Motor neuron (in vitro differentiated cells): ENCODE measurements around the gene TAF1A. TPM values are rescaled to one million over a fixed set of nuclear protein-coding genes. Genes with fewer than 3 reads are reported as not detected.

ENCODE experiments used
- ATAC-seq, 8 experiments: fragments of 200-7000 bp; cut with Tn5 transposase; replicated peaks in 6 of 8; 2 replicates each; pipeline ENCODE4 v1.8.0; 2021; ENCODE audit warnings: mild to moderate bottlenecking in 8 of 8, moderate library complexity in 8 of 8
- H3K27ac ChIP-seq, 2 donors: fragments of 250-450 bp; sonication (Bioruptor Pico); 2 replicates each; pipeline ENCODE4 v1.9.0; 2021; ENCODE audit warnings: antibody characterized with exemption in 2 of 2, mild to moderate bottlenecking in 2 of 2, moderate library complexity in 1 of 2
- H3K4me1 ChIP-seq, 2 donors: fragments of 250-450 bp; sonication (Bioruptor Pico); replicated peaks in 1 of 2; 2 replicates each; pipeline ENCODE4 v1.6.1; 2021; ENCODE audit warnings: antibody characterized with exemption in 2 of 2, mild to moderate bottlenecking in 2 of 2, moderate library complexity in 1 of 2
- H3K4me3 ChIP-seq, 5 donors: fragments of 250-450 bp; sonication (Bioruptor Pico); 2 replicates each; pipeline ENCODE4 v1.9.0; 2021; ENCODE audit warnings: antibody characterized with exemption in 5 of 5, mild to moderate bottlenecking in 5 of 5, moderate library complexity in 4 of 5
- WGBS, 10 experiments: fragments of 450-650 bp; shearing (Covaris generic); methylation state at CpG; one replicate each; pipeline ENCODE4 v1.0.0; 2022; 5-methylcytosine and 5-hydroxymethylcytosine counted together
- in situ Hi-C, 9 experiments: fragments of 400-800 bp; cut with MboI; loops; one replicate each; pipeline ENCODE4 v1.15.0; 2021; ENCODE audit warnings: low sequenced_read_pairs in 9 of 9, low pct_unique_long_range_greater_than_20kb in 2 of 9; ENCODE audit not compliant: unreplicated experiment in 9 of 9
- total RNA-seq, 8 experiments: library from RNA; unstranded; fragments of 300-600 nt; gene quantifications; 2 replicates each; pipeline versions ENCODE4 v1.2.3 to v1.2.4, GENCODE V29; 2022

Gene TAF1A
- total RNA-seq, 8 experiments from 2014 or later: 12.0 to 30.4 (median 19.4) TPM

- Histone ChIP-seq H3K27ac (no peak overlapping the region), H3K4me3 (no peak overlapping the region), H3K4me1 (peaks cover 6 to 18% of the 10 kb centered on the region in 2 donors)
- in situ Hi-C loops: no loop called here
- no peak for ATAC-seq
- WGBS, 10 experiments: 8 to 100% (median 91%) methylated on average over 1 to 2 of the region's 2 CpGs
Observed at GRCh38 chr1:222586842-222587241, 2.9 kb downstream of the TAF1A start.

GRCh38 chr1:222583079-222583478, 6.7 kb downstream of the TAF1A start:
- Histone ChIP-seq H3K4me3 (no peak overlapping the region), H3K4me1 (peaks cover 0 to 4% of the 10 kb centered on the region in 2 donors), H3K27ac (no peak overlapping the region)
- WGBS, 10 experiments: 78 to 100% (median 91%) methylated on average over 1 to 5 of the region's 5 CpGs
- in situ Hi-C loops: no loop called here
- ATAC-seq: no peak

- Histone ChIP-seq H3K27ac (no peak overlapping the region), H3K4me3 (no peak overlapping the region), H3K4me1 (peaks cover 0 to 2% of the 10 kb centered on the region in 2 donors)
- peak in 5 of 8 experiments; percentile 49 to 73 (median 52) for ATAC-seq
- 71 to 100% (median 94%) methylated on average over 1 to 4 of the region's 4 CpGs for WGBS, 10 experiments
- in situ Hi-C loops: no loop called here
Observed at GRCh38 chr1:222582099-222582774, 7.5 kb downstream of the TAF1A start.

GRCh38 chr1:222579316-222579715, 10.4 kb downstream of the TAF1A start:
- no peaks in the 10 kb centered on the region for H3K4me1 ChIP-seq
- ATAC-seq: no peak
- no peak overlapping the region for H3K4me3 ChIP-seq
- WGBS, 10 experiments: 92 to 100% (median 100%) methylated on average over 1 to 3 of the region's 3 CpGs
- no peak overlapping the region for H3K27ac ChIP-seq
- in situ Hi-C loops: no loop called here

GRCh38 chr1:222570837-222571236, 18.9 kb downstream of the TAF1A start:
- Histone ChIP-seq H3K4me3 (no peak overlapping the region), H3K4me1 (no peaks in the 10 kb centered on the region), H3K27ac (no peak overlapping the region)
- ATAC-seq: no peak
- 88 to 100% (median 100%) methylated on average over 1 of the region's 1 CpG; no CpG with 5 or more reads in 4 of the 10 experiments for WGBS, 10 experiments
- in situ Hi-C loops: no loop called here

GRCh38 chr1:222561656-222562055, 28.1 kb downstream of the TAF1A start:
- no peaks in the 10 kb centered on the region for H3K4me1 ChIP-seq
- WGBS, 10 experiments: 86 to 100% (median 100%) methylated on average over 1 of the region's 1 CpG; no CpG with 5 or more reads in 3 of the 10 experiments
- no peak overlapping the region for H3K27ac ChIP-seq
- in situ Hi-C loops: no loop called here
- ATAC-seq: no peak
- H3K4me3 ChIP-seq: no peak overlapping the region

- ATAC-seq: no peak
- H3K4me1 ChIP-seq: no peaks in the 10 kb centered on the region
- H3K27ac ChIP-seq: no peak overlapping the region
- WGBS, 10 experiments: 89 to 100% (median 100%) methylated on average over 2 to 7 of the region's 7 CpGs; no CpG with 5 or more reads in 1 of the 10 experiments
- in situ Hi-C loops: no loop called here
- no peak overlapping the region for H3K4me3 ChIP-seq
Observed at GRCh38 chr1:222557574-222557973, 32.2 kb downstream of the TAF1A start.

- Histone ChIP-seq H3K4me3 (no peak overlapping the region), H3K4me1 (no peaks in the 10 kb centered on the region), H3K27ac (no peak overlapping the region)
- no peak for ATAC-seq
- in situ Hi-C loops: no loop called here
- 60 to 100% (median 78%) methylated on average over 1 to 6 of the region's 6 CpGs for WGBS, 10 experiments
Observed at GRCh38 chr1:222557148-222557547, 32.6 kb downstream of the TAF1A start.

- 67 to 100% (median 97%) methylated on average over 1 to 2 of the region's 2 CpGs; no CpG with 5 or more reads in 4 of the 10 experiments for WGBS, 10 experiments
- no peak for ATAC-seq
- H3K4me3 ChIP-seq: no peak overlapping the region
- no peak overlapping the region for H3K27ac ChIP-seq
- H3K4me1 ChIP-seq: no peaks in the 10 kb centered on the region
- in situ Hi-C loops: no loop called here
Observed at GRCh38 chr1:222555992-222556615, 33.6 kb downstream of the TAF1A start.

GRCh38 chr1:222554177-222554576, 35.6 kb downstream of the TAF1A start:
- 84 to 100% (median 98%) methylated on average over 1 to 5 of the region's 5 CpGs; no CpG with 5 or more reads in 2 of the 10 experiments for WGBS, 10 experiments
- Histone ChIP-seq H3K27ac (no peak overlapping the region), H3K4me3 (no peak overlapping the region), H3K4me1 (no peaks in the 10 kb centered on the region)
- no peak for ATAC-seq
- in situ Hi-C loops: no loop called here

GRCh38 chr1:222552882-222553281, 36.9 kb downstream of the TAF1A start:
- in situ Hi-C loops: no loop called here
- no peak overlapping the region for H3K27ac ChIP-seq
- no peak for ATAC-seq
- H3K4me3 ChIP-seq: no peak overlapping the region
- WGBS, 10 experiments: 0 to 100% (median 68%) methylated on average over 1 to 5 of the region's 5 CpGs; no CpG with 5 or more reads in 1 of the 10 experiments
- H3K4me1 ChIP-seq: no peaks in the 10 kb centered on the region

- 40 to 86% (median 71%) methylated on average over 1 to 3 of the region's 8 CpGs; no CpG with 5 or more reads in 4 of the 10 experiments for WGBS, 10 experiments
- in situ Hi-C loops: no loop called here
- Histone ChIP-seq H3K27ac (no peak within 1 kb of the TSS), H3K4me3 (no peak within 1 kb of the TSS), H3K4me1 (no peaks in the 10 kb centered on the region)
- peak in 5 of 8 experiments; percentile 5 to 40 (median 25) for ATAC-seq
Observed at GRCh38 chr1:222547944-222548671, 41.6 kb downstream of the TAF1A start, which contains the start of gene HHIPL2. TSS of gene HHIPL2 (minus strand) at chr1:222548104. CDS start at chr1:222548044, 60 bp downstream.

- Histone ChIP-seq H3K4me3 (no peak overlapping the region), H3K4me1 (no peaks in the 10 kb centered on the region), H3K27ac (no peak overlapping the region)
- WGBS, 10 experiments: 0 to 100% (median 78%) methylated on average over 1 to 8 of the region's 8 CpGs; no CpG with 5 or more reads in 2 of the 10 experiments
- ATAC-seq: peak in 2 of 8 experiments; percentile 9 to 29
- in situ Hi-C loops: no loop called here
Observed at GRCh38 chr1:222547260-222547614, 42.5 kb downstream of the TAF1A start.
